SU-DHL-6 (cell line): ENCODE data around the gene ARMH3.

Source experiments
- CTCF ChIP-seq: fragments of 200-600 bp; sonication (generic); IDR thresholded peaks from one replicate; pipeline ENCODE4 v1.5.1; 2017; ENCODE audit warnings: antibody characterized with exemption, mild to moderate bottlenecking, low read length, moderate library complexity; ENCODE audit not compliant: insufficient read depth, poor library complexity, severe bottlenecking
- EZH2phosphoT487 ChIP-seq: fragments of 200-600 bp; sonication (generic), shearing (Covaris generic); conservative IDR thresholded peaks from 2 replicates; pipeline ENCODE4 v1.6.1; 2018; ENCODE audit warnings: mild to moderate bottlenecking, antibody characterized with exemption, low read length, moderate library complexity, mixed read lengths

DNA sequence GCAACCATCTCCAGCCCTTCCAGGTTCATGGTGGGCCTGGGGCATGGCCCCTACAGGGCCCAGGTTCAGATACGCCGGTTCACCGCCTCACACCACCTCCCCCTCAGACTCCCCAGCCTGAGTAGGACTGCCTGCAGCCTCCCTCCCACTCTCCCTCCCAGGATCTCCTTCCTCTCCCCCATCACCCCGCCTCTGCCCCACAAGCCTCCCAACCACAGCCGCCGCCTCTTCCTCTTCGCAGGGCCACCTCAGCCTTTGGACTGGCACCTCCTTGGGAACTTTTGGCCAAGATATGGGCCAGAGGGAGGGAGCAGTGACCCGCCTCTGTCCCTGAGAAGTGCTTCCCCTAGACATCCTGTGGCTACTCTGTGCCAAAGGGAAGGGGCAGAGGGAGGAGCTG lies 221.6 kb downstream of the ARMH3 start:
- no peak for TF ChIP-seq CTCF
- no peak for TF ChIP-seq EZH2phosphoT487
